ENCODE results near the gene REX1BD. TPM values are rescaled to one million over a fixed set of nuclear protein-coding genes. Genes with fewer than 3 reads are reported as not detected.
A peak's percentile ranks its signal among the peaks of the same experiment; 100 is the strongest.

REX1BD gene
- total RNA-seq, 1 donor from 2014 or later, result 26.1 TPM

GRCh38 chr19:18574691-18575291 lies 13.8 kb upstream of the REX1BD start:
- Histone ChIP-seq H3K4me3 (ENCODE audit: low read depth, low read length) (no peak overlapping the region), H3K36me3 (ENCODE audit: control insufficient read depth, insufficient read depth, low read length) (peaks cover 17% of the 10 kb centered on the region), H3K27me3 (ENCODE audit: control insufficient read depth, insufficient read depth, low read length) (no peaks in the 10 kb centered on the region)
- TF ChIP-seq CTCF (IDR thresholded peaks at IDR 0.05; ENCODE audit: insufficient read depth, low read length, severe bottlenecking), result no peak
- DNase-seq (ENCODE audit: low read depth), result no peak
- no peak for FAIRE-seq

GRCh38 chr19:18576383-18576782 lies 12.2 kb upstream of the REX1BD start:
- TF ChIP-seq CTCF (IDR thresholded peaks at IDR 0.05; ENCODE audit: insufficient read depth, low read length, severe bottlenecking), result no peak
- no peak for DNase-seq (ENCODE audit: low read depth)
- FAIRE-seq, result no peak
- Histone ChIP-seq H3K36me3 (ENCODE audit: control insufficient read depth, insufficient read depth, low read length) (peaks cover 17% of the 10 kb centered on the region), H3K27me3 (ENCODE audit: control insufficient read depth, insufficient read depth, low read length) (no peaks in the 10 kb centered on the region), H3K4me3 (ENCODE audit: low read depth, low read length) (no peak overlapping the region)

- no peak for FAIRE-seq
- Histone ChIP-seq H3K36me3 (ENCODE audit: control insufficient read depth, insufficient read depth, low read length) (peaks cover 17% of the 10 kb centered on the region), H3K4me3 (ENCODE audit: low read depth, low read length) (no peak overlapping the region), H3K27me3 (ENCODE audit: control insufficient read depth, insufficient read depth, low read length) (no peaks in the 10 kb centered on the region)
- no peak for DNase-seq (ENCODE audit: low read depth)
- TF ChIP-seq CTCF (IDR thresholded peaks at IDR 0.05; ENCODE audit: insufficient read depth, low read length, severe bottlenecking), result no peak
These were observed 11.2 kb upstream of the REX1BD start for GRCh38 chr19:18577365-18577914.

- Histone ChIP-seq H3K36me3 (ENCODE audit: control insufficient read depth, insufficient read depth, low read length) (peaks cover 3% of the 10 kb centered on the region), H3K4me3 (ENCODE audit: low read depth, low read length) (no peak overlapping the region), H3K27me3 (ENCODE audit: control insufficient read depth, insufficient read depth, low read length) (no peaks in the 10 kb centered on the region)
- DNase-seq (ENCODE audit: low read depth) (no peak), FAIRE-seq (no peak)
- TF ChIP-seq CTCF (IDR thresholded peaks at IDR 0.05; ENCODE audit: insufficient read depth, low read length, severe bottlenecking), result no peak
These were observed 8.3 kb upstream of the REX1BD start for GRCh38 chr19:18580311-18580710.

- Histone ChIP-seq H3K36me3 (ENCODE audit: control insufficient read depth, insufficient read depth, low read length) (no peaks in the 10 kb centered on the region), H3K27me3 (ENCODE audit: control insufficient read depth, insufficient read depth, low read length) (no peaks in the 10 kb centered on the region), H3K4me3 (ENCODE audit: low read depth, low read length) (no peak overlapping the region)
- FAIRE-seq (no peak), DNase-seq (ENCODE audit: low read depth) (peak; percentile 17)
- TF ChIP-seq CTCF (IDR thresholded peaks at IDR 0.05; ENCODE audit: insufficient read depth, low read length, severe bottlenecking), result no peak
These were observed 2.3 kb upstream of the REX1BD start for GRCh38 chr19:18586306-18586705.

GRCh38 chr19:18587561-18587960 lies 1.0 kb upstream of the REX1BD start:
- TF ChIP-seq CTCF (IDR thresholded peaks at IDR 0.05; ENCODE audit: insufficient read depth, low read length, severe bottlenecking), result no peak
- no peak for FAIRE-seq
- Histone ChIP-seq H3K36me3 (ENCODE audit: control insufficient read depth, insufficient read depth, low read length) (no peaks in the 10 kb centered on the region), H3K27me3 (ENCODE audit: control insufficient read depth, insufficient read depth, low read length) (no peaks in the 10 kb centered on the region), H3K4me3 (ENCODE audit: low read depth, low read length) (no peak overlapping the region)
- no peak for DNase-seq (ENCODE audit: low read depth)
